Tibial artery (tissue), 4 donors: Measurements from ENCODE around the gene SCN9A.
"Not testable (repeated sequence)": the region's sequence is repeated elsewhere in the genome, so short reads cannot be mapped to it uniquely, and the experiment has no call there.

Experiments
- DNase-seq, 2 donors: peaks; one replicate each; pipeline ENCODE4 v3.0.0-alpha.2; 2019
- H3K27ac ChIP-seq, 2 donors: fragments of 200-600 bp; sonication (generic) in 1 of 2; 1 replicate in 1 of 2; 2 replicates in 1 of 2; pipeline ENCODE4 v1.5.1; 2018 to 2019; ENCODE audit warnings: mild to moderate bottlenecking in 1 of 2
- H3K27me3 ChIP-seq, 2 donors: fragments of 200-600 bp; sonication (generic) in 1 of 2; one replicate each; pipeline versions ENCODE4 v1.5.1 to v1.6.0; 2016 to 2019
- H3K36me3 ChIP-seq, 3 donors: fragments of 200-600 bp; sonication (generic) in 2 of 3; one replicate each; pipeline ENCODE4 v1.5.1; 2016 to 2019; ENCODE audit warnings: mild to moderate bottlenecking in 2 of 3
- H3K4me1 ChIP-seq, 4 donors: fragments of 200-600 bp; sonication (generic) in 2 of 4; 1 replicate in 3 of 4; 2 replicates in 1 of 4; pipeline ENCODE4 v1.5.1; 2016 to 2019
- H3K4me3 ChIP-seq, 2 donors: fragments of 200-600 bp; sonication (generic) in 1 of 2; 1 replicate in 1 of 2; 2 replicates in 1 of 2; pipeline ENCODE4 v1.5.1; 2018 to 2019; ENCODE audit warnings: mild to moderate bottlenecking in 2 of 2
- H3K9me3 ChIP-seq, 3 donors: fragments of 200-600 bp; sonication (generic) in 1 of 3; one replicate each; pipeline ENCODE4 v1.5.1; 2016 to 2019
- intact Hi-C: fragments of 100-400 bp; cut with DNase I; formaldehyde crosslinking; loops from one replicate; pipeline ENCODE4 v1.15.0; 2023; ENCODE audit warnings: low total_unique reads
- TF ChIP-seq, protein P1 (sequence below), 2 experiments: fragments of 200-600 bp in 1 of 2; fragments of 450-650 bp in 1 of 2; IDR thresholded peaks; one replicate each; pipeline ENCODE4 v1.5.1; 2017 to 2019; ENCODE audit warnings: antibody characterized with exemption in 2 of 2, mild to moderate bottlenecking in 1 of 2, moderate library complexity in 1 of 2

The SCN9A gene

DNA sequence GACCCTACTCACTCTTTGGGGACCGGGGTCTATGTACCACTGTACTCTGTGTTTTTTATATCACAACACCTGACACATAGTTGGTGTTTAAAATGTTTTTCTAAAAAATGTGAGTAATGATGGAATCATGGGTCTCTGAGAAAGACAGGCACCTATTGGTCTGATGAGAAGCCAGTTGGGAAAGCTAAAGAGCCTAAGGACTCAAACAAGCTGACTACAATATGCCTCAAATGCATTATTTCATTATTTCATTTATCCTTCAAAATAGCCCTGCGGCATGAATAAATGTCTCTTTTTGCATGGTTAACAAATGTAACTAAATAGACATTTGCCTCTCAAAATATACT, 145.0 kb downstream of the SCN9A start:
- Histone ChIP-seq H3K27ac (no peak overlapping the region), H3K36me3 (no peaks in the 10 kb centered on the region), H3K9me3 (no peaks in the 10 kb centered on the region), H3K4me3 (no peak overlapping the region), H3K4me1 (no peaks in the 10 kb centered on the region), H3K27me3 (no peaks in the 10 kb centered on the region)
- no peak for DNase-seq
- TF ChIP-seq, protein P1, sequence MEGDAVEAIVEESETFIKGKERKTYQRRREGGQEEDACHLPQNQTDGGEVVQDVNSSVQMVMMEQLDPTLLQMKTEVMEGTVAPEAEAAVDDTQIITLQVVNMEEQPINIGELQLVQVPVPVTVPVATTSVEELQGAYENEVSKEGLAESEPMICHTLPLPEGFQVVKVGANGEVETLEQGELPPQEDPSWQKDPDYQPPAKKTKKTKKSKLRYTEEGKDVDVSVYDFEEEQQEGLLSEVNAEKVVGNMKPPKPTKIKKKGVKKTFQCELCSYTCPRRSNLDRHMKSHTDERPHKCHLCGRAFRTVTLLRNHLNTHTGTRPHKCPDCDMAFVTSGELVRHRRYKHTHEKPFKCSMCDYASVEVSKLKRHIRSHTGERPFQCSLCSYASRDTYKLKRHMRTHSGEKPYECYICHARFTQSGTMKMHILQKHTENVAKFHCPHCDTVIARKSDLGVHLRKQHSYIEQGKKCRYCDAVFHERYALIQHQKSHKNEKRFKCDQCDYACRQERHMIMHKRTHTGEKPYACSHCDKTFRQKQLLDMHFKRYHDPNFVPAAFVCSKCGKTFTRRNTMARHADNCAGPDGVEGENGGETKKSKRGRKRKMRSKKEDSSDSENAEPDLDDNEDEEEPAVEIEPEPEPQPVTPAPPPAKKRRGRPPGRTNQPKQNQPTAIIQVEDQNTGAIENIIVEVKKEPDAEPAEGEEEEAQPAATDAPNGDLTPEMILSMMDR (IDR thresholded peaks at IDR 0.05), result no peak
- intact Hi-C loops, result no loop called here

DNA sequence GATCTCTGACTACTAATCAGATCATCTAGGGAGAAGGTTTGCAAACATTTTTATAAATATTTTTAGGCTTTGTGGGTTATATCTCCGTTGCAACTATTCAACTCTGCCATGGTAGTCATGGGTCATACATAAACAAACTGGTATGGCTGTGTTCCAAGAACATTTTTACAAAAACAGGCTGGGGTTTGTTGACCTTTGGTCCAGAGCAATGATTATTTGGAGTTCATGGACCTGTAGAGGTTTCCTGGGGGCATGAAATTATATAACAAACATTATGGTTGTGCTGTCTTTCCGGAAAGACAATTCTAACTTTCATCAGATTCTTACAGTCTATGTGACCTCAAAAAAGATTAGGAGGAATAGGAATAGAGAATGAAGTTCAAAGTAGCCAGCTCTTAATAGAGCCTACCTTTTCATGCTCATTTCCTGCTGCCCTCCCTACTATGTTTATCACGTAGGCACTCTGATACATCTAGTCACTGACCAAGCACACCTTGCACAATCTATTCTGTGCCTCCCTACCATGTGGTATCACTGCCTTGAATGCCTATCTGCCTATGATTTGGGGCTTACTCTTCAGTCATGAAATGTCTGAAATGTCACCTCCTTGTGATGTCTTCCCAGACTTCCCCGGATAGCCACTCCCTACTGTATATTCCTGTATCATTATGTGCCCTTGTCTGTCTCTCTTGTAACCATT, 145.6 kb downstream of the SCN9A start:
- H3K9me3 ChIP-seq, result no peaks in the 10 kb centered on the region
- no peaks in the 10 kb centered on the region for H3K36me3 ChIP-seq
- no peaks in the 10 kb centered on the region for H3K4me1 ChIP-seq
- DNase-seq, result no peak
- TF ChIP-seq, protein P1 (IDR thresholded peaks at IDR 0.05), result no peak
- no peak overlapping the region for H3K27ac ChIP-seq
- no peaks in the 10 kb centered on the region for H3K27me3 ChIP-seq
- no peak overlapping the region for H3K4me3 ChIP-seq
- intact Hi-C loops, result no loop called here

DNA sequence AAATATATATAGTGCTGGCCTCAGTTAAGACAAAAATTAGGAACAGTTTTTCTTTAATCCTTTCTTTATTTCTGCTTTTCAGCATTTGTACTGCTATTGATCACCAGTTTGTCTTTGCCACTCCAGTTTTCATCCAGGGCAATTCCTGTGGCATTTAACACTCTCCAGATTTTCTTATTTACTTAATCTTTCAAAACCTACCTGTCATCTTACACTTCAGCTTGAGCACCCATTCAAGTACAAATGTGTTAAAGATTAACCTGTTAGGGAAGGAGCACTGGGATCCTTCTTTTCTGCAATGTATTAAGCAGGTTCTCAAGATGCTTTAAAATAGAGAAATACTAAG, 146.1 kb downstream of the SCN9A start:
- TF ChIP-seq, protein P1 (IDR thresholded peaks at IDR 0.05), result no peak
- Histone ChIP-seq H3K9me3 (no peaks in the 10 kb centered on the region), H3K27me3 (no peaks in the 10 kb centered on the region), H3K4me3 (no peak overlapping the region), H3K27ac (no peak overlapping the region), H3K36me3 (no peaks in the 10 kb centered on the region), H3K4me1 (no peaks in the 10 kb centered on the region)
- no peak for DNase-seq
- intact Hi-C loops, result no loop called here

DNA sequence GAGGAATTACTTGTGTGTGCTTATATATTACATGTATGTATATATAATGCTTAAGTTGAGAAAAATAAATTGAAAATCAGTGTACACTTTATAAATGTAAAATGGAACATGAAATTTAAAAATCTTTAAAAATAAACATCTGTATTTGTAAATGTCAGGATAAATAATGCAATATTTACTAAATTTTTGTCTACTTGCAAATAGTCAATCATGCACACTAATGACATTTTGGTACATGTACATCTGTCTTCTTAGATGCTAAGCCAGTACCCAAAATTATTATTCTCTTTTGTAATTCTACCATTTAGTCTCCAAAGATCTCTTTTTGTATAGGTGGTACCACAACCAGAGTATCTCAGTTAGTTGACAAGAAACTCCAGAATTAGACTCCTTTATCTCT, 151.5 kb downstream of the SCN9A start:
- TF ChIP-seq, protein P1 (IDR thresholded peaks at IDR 0.05), result no peak
- Histone ChIP-seq H3K27me3 (no peaks in the 10 kb centered on the region), H3K4me1 (no peaks in the 10 kb centered on the region), H3K36me3 (no peaks in the 10 kb centered on the region), H3K9me3 (peaks cover 0 to 4% (median 0%) of the 10 kb centered on the region in 3 donors), H3K4me3 (no peak overlapping the region), H3K27ac (no peak overlapping the region)
- intact Hi-C loops, result no loop called here
- no peak for DNase-seq

DNA sequence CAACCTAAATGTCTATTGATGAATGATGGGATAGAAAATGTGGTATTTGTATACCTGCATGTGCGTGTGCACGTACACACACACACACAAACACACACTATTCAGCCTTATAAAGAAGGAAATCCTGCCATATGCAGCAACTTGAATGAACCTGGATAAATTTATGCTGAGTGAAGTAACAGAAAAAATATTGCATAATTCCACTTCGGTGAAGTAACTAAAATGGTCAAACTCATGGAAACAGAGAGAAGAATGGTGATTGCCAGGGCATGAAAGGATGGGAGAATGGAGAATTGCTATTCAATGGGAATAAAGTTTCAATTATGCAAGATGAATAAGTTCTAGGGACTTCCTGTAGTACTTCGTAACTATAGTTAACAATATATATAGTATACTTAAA, 152.4 kb downstream of the SCN9A start:
- Histone ChIP-seq H3K36me3 (no peaks in the 10 kb centered on the region), H3K4me3 (no peak overlapping the region), H3K27me3 (no peaks in the 10 kb centered on the region), H3K27ac (no peak overlapping the region), H3K9me3 (peaks cover 0 to 4% (median 0%) of the 10 kb centered on the region in 3 donors), H3K4me1 (no peaks in the 10 kb centered on the region)
- TF ChIP-seq, protein P1 (IDR thresholded peaks at IDR 0.05), result no peak
- intact Hi-C loops, result no loop called here
- no peak for DNase-seq

DNA sequence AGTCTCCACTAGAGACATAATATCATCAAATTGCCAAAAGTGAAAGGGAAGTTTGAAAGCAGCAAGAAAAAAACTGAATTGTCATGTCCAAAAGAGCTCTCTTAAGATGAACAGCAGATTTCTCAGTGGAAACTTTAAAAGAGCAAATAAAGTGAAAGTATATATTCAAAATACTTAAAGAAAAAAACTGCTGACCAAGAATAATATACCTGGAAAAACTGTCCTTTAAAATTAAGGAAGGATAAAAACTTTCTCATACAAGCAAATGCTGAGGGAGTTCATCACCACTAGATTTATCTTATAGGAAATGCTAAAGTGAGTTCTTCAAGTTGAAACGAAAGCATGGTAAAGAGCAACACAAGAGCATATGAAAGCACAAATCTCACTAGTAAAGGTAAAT, 164.7 kb downstream of the SCN9A start:
- H3K27ac ChIP-seq, result no peak overlapping the region
- H3K27me3 ChIP-seq, result no peaks in the 10 kb centered on the region
- H3K4me1 ChIP-seq, result no peaks in the 10 kb centered on the region
- DNase-seq, result no peak
- peaks cover 0 to 16% (median 8%) of the 10 kb centered on the region in 3 donors for H3K9me3 ChIP-seq
- TF ChIP-seq, protein P1 (IDR thresholded peaks at IDR 0.05), result no peak
- no peak overlapping the region for H3K4me3 ChIP-seq
- intact Hi-C loops, result no loop called here
- peaks cover 0 to 5% (median 0%) of the 10 kb centered on the region in 3 donors for H3K36me3 ChIP-seq

DNA sequence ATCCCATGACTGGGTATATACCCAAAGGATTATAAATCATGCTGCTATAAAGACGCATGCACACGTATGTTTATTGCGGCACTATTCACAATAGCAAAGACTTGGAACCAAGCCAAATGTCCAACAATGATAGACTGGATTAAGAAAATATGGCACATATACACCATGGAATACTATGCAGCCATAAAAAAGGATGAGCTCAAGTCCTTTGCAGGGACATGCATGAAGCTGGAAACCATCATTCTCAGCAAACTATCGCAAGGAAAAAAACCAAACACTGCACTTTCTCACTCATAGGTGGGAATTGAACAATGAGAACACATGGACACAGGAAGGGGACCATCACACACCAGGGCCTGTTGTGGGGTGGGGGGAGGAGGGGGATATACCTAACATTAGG, 165.8 kb downstream of the SCN9A start:
- H3K4me1 ChIP-seq, intact Hi-C loops: not testable (repeated sequence)

DNA sequence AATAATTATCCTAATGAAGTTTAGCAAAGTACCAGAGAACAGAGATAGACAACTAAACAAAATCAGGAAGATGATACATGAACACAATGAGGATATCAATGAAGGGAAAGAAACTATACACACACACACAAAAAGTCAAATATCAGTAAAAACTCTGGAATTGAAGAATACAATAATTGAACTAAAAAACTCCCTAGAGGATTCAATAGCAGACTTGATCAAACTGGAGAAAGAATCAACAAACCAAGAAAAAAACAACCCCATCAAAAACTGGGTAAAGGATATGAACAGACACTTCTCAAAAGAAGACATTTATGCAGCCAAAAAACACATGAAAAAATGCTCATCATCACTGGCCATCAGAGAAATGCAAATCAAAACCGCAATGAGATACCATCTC, 166.4 kb downstream of the SCN9A start:
- intact Hi-C loops, result not testable (repeated sequence)

More for the DNA sequence above, 165.8 kb downstream of the SCN9A start:
- H3K27me3 ChIP-seq, H3K27ac ChIP-seq, DNase-seq, H3K4me3 ChIP-seq, H3K36me3 ChIP-seq: not testable (repeated sequence)
- H3K9me3 ChIP-seq, result peaks cover 0 to 16% (median 8%) of the 10 kb centered on the region in 3 donors

More for the DNA sequence above, 166.4 kb downstream of the SCN9A start:
- not testable (repeated sequence) for H3K27me3 ChIP-seq, H3K4me1 ChIP-seq, H3K36me3 ChIP-seq, DNase-seq, H3K27ac ChIP-seq, H3K4me3 ChIP-seq
- H3K9me3 ChIP-seq, result peaks cover 0 to 16% (median 8%) of the 10 kb centered on the region in 3 donors
